SKM-1 (cell line): Measurements from ENCODE around the gene OR8D2.

Experiments used
- DNase-seq: peaks from one replicate; lab custom pipeline; 2025; ENCODE audit not compliant: unreplicated experiment; lab: John Stamatoyannopoulos, UW

Gene OR8D2

GRCh38 chr11:124320097-124320496, at the start of gene OR8D2:
OR8D2 (minus strand) TSS chr11:124320197; CDS start chr11:124320197, 0 bp downstream.
- DNase-seq, result no peak

DNA sequence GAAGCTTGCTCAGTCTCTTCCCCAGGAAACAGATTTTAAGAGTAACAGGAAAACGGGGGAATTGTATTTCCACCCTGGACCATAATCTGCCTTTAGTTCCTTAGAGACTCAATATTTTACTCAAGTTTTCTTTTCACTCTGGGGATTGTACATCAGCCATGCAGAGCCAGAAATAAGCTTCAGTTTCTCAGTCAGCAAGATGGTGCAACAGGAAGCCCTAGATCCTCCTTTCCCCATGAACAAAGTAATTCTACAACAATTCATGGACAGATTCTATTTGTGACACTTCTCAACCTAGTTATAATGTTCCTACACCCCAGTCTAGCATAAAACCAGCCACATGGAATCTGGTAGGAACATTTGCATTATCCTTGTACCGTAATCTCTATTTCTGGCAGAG, 39.6 kb upstream of the OR8D2 start:
- no peak for DNase-seq

DNA sequence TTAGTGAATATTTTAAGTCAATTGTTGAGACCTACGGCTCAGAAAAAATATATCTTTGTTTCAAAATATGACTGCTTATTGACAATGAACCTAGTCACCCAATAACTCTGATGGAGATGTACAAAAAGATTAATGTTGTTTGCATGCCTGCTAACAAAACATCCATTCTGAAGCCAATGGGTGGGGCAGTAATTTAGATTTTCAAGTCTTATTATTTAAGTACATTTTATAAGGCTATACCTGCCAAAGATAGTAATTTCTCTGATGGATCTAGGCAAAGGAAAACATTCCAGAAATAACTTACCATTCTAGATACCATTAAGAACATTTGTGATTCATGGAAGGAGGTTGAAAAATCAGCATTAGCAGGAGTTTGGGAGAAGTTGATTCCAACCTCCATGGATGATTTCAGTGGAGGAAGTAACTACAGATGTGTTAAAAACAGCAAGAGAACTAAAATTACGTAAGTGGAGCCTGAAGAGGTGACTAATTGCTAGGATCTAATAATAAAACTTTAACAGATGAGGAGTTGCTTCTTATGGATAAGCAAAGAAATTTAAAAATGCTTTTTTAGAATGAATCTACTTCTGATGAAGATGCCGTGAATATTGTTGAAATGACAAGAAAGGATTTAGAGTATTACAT, 26.4 kb upstream of the OR8D2 start:
- no peak for DNase-seq

DNA sequence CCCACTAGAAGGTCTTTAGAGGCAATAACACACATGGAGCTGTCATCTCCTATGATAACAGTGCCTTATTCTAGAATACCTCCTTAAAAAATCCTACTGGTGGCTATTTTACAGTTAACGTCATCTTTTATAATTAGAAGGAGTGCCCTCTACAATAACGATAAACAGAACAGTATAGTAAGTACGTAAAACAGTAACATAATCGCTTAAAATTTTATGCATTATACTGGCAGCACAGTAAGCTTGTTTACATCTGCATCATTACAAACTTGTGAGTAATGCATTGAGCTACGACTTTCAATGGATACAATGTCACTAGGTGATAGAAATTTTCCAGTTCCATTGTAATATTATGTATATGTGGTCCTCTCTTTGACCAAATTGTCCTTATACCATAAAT, 24.3 kb upstream of the OR8D2 start:
- no peak for DNase-seq

DNA sequence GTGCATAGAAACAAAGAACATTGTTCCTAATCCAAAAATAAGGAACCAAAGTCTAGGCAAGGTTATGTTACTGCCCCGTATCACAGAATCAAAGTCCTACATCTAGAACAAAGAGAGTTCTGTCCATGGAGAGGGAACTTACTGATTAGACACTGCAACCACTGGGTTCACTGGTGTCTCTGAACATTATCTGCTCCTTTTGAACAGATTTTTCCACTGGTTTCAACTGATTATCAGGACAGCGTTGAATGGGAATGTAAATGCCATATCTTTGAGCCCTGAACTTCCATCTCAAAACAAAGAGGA, 20.1 kb upstream of the OR8D2 start:
- DNase-seq, result no peak

DNA sequence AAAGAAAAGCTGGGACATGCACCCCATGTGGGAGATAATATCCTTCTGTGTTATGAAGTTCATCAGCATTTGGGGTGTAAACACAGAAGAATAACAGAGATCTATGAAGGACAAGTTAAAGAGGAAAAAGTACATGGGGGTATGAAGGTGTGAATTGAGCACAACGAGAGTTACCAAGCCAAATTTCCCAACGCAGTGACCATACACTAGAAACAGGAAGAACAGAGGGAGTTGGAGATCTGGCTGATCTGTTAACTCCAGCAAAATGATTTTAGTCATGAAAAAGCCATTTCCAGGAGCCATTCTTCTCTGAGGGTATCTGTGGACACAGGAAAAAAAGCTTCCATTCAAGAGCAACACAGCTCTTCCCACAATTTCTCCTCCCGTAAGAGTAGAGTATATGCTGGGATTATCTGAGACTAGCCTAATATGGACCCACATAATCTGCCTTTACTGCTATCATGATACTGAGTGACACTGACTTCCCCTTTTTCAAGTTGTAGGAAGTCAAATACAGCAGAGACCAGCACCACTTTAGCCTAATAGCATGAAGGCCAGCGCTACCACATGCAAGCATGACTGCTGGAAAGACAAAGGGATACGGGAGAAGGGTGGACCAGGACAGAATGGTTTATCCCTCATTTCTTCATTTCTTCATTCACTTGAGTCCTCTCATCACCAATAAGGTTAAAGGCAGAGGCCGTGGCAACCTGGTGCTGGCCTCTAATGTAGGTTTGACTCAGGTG, 19.6 kb upstream of the OR8D2 start:
- DNase-seq, result peak; percentile 43

DNA sequence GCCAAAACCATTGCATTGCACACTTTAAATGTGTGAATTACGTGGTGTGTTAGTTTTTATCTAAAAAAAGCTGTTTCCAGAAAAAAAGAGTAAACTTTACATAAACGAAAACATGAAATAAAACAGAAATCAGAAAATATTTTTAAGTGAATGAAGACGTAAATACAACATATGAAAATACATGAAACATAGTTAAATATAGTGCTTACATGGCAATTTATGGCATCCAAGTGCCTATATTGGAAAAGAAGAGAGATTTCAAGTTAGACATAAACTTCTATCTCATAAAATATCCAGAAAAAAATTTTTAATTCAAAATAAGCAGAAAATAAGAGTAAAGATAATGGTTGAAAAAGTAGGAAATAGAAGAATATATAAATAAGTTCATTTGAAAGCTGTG, 11.9 kb upstream of the OR8D2 start:
- DNase-seq, result no peak

DNA sequence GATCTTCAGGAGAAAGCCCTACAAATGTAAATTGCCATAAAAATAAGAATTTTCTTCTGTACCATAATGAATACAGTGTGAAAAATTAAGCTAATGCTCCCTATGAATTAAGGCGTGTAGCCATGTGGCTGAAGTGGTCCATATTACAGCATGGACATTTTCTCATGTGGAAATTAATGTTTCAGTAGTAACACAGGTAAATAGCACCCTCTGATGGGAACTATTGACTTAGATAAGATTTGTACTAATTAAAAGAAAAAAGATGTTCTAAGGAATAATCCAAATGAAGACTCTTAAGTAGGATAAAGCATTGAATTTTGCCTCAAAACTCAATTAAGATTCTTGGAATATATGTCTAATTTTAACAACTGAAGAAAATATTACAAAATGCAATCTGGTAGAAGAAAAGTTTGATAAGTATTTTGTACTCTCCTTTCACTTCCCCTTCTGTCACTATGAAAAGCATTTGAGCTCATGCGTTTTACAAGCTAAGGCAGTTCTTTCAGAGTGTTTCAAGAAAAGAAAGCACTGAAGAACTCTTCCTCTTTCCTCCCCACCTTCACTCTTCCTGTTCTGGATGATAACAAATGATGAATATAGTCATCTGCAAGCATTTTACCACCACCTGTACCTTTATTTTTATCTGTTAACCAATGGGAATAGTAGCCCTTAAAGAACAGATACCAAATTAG, 9.9 kb upstream of the OR8D2 start:
- peak; percentile 59 for DNase-seq

DNA sequence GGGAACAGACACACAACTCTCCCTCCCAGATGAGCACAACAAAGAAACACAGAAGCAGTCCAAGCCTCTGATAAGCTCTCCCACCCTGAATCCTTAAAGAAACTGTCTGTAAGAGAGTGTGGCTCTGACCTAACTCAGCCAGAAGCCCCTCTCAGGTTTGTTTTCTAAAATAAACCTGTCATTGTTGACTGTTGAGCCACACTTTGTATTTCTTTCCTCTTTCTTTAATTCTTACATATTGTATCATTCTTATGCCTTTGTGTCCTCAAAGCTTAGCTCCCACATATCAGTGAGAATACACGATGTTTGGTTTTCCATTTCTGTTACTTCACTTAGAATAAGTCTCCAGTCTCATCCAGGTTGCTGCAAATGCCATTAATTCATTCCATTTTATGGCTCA, 7.8 kb upstream of the OR8D2 start:
- DNase-seq, result no peak

- DNase-seq, result no peak
These were observed 2.4 kb upstream of the OR8D2 start for GRCh38 chr11:124322356-124322755.

DNA sequence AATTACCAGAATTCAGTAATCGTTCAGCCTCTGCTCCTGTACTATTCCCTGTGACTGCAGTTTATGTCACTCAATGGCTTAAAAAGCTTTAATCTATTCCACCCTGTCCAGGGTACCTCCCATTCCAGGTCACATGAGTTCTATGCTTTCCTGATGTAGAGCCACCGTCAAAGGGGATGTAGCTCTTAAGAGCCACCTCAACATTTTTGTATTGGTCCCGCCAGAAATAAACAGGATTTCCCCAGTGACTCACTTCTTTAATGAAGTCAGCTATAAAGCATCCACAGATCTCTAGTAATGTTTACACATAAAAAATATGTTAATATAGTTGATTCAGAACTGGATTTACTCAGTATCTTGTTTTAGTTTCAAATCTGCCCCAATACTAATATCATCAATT, 4.9 kb downstream of the OR8D2 start:
- DNase-seq, result no peak

DNA sequence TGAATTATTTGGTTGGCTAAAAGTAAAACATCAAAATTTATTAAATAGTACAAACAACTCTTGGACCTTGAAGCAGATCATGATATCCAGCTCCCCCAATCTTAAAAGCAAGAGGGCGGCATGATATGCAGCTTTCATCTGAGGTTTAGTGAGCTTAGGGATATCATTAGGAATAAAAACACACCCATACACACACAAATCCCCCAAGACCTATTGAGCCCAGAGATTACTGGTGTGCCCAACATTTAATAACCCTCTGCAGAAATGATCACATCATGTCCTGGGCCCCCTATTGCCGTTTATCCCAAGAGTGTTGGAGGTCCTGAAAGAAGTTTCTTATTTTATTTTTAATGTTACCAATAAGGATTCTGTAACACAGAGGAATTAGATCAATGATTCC, 6.1 kb downstream of the OR8D2 start, which contains the start of gene OR8D1:
OR8D1 (minus strand) TSS at position 101 of the 400 bp plus-strand sequence. CDS start 3,183 bp downstream, outside the sequence.
- no peak for DNase-seq

GRCh38 chr11:124313131-124313530, 6.9 kb downstream of the OR8D2 start:
- no peak for DNase-seq

DNA sequence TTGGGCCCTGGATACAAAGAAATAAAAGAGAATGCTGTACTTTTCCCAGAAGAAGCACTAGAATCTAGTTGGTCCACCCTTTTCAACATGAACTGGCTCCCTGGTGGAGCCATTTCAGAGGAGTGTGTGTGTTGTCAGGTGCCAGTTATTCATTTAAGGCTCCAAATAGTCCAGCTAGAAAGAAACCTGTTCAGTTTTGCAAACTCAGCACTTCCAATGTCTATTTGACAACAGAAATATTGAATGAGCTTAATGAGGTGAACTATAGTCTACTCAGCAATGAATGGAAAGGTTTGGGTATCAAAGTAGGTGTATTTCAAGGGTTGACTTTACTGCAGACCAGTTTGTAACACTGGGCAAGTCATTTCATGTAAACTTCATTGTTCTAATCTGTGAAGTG, 8.3 kb downstream of the OR8D2 start:
- DNase-seq, result no peak

- no peak for DNase-seq
These were observed 8.7 kb downstream of the OR8D2 start for GRCh38 chr11:124311269-124311668.

GRCh38 chr11:124310721-124311120, 9.3 kb downstream of the OR8D2 start:
- DNase-seq, result no peak

DNA sequence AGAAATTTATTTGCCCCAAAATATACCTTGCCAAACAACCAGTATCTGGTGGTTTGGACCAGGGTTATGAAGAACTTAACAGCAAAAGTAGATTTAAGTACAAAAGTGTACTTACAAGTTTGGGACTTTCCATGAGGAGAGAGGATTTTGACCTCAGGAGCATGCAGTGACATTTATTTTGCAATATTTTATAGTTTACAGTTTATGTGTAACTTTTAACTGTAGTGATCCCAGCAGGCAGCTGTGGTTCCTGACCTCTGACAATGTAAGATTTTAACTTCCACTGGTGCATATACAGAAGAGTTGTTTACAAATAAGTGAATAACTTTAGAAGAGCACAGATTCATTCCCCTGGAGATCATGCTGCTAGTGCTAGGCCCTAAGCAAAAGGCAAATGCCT, 12.9 kb downstream of the OR8D2 start:
- no peak for DNase-seq

DNA sequence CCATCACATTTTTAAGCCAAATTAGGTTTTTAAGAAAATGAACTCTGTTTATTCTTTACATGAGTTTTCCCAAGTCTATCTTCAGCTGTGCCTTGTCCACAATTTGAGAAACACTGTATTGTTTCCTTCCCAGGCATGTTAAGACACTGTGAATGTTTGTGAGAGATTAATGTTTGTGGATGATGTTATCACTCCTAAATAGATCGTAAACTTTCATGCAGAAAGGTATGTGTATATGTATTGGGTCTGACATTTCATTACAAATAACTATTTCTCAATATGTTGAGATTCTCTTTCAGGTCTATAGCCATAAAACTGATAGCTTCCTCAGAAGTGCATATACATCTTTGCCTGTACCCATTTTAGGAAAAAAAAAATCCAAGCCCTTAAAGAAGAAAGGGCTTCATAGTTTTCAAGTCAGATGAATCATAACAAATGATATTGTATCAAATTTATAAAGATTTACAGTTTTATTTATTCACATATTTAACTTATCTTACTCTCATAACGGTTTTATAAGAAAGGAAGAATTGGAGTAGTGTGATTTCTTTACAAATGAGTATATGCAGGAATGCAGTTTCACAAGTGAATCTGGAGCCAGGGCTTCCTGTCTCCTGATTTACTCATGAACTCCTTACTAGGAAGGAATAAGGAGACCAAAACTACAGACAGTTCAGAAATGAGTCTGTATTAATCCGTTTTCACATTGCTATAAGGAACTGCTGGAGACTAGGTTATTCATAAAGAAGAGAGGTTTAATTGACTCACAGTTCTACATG, 17.5 kb downstream of the OR8D2 start:
- no peak for DNase-seq

DNA sequence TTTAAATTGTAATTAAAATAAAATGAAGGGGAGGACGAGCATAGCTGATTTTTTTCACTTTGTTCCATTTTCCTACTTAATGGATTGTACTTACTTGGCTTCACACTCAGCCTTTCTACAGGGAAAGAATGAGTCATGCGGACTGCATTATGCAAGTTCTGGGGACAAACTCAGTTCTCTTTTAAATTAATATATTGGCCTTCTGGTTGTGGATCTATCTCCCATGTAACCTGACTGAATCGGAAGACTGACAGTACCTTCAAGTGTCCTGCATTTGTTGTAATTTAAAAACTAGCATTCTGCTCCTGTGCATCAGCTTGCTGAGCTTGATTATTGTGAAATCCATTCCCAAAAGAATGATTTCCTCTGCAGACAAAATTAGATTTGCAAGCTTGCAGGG, 18.4 kb downstream of the OR8D2 start:
- no peak for DNase-seq

GRCh38 chr11:124297921-124298320, 22.1 kb downstream of the OR8D2 start:
- DNase-seq, result no peak

DNA sequence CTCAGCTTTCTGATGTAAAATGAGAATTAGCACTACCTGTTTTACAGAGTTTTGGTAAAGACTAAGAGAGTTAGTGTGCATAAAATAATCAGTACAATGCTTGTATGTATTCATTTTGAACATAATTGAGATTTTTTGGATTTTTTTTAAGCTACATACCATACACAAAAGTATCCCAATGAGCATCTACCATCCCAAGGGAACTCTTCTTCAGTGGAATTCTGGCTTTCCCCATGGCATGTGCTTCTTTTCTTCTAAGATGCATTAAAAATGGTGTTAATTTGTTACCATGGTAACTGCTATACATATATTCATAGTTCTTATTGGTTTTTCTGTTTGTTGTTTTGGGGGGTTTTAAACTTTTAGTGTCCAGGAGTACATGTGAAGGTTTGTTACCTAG, 24.0 kb downstream of the OR8D2 start:
- DNase-seq, result no peak

GRCh38 chr11:124294687-124295086, 25.3 kb downstream of the OR8D2 start:
- peak; percentile 50 for DNase-seq
